ENCODE data around the gene B3GAT3. TPM values are rescaled to one million over a fixed set of nuclear protein-coding genes. Genes with fewer than 3 reads are reported as not detected.

The B3GAT3 gene
- total and polyA plus RNA-seq, 2 donors (not counting 3 experiments of a cell fraction or from before 2014, with no cell fraction given): 31.6 to 37.2 TPM

GRCh38 chr11:62608776-62609175 lies 13.0 kb downstream of the B3GAT3 start:
- Histone ChIP-seq H3K36me3 (ENCODE audit: control insufficient read depth in 2 of 2, extremely low read depth in 1 of 2, insufficient read depth in 2 of 2, low read length in 2 of 2) (peaks cover 0 to 13% of the 10 kb centered on the region in 2 experiments), H3K27me3 (ENCODE audit: control insufficient read depth in 2 of 2, insufficient read depth in 2 of 2, low read length in 2 of 2) (no peaks in the 10 kb centered on the region), H3K9me1 (replicated peaks; ENCODE audit: control insufficient read depth, extremely low read depth, insufficient read depth, low read length) (no peaks in the 10 kb centered on the region), H3K79me2 (ENCODE audit: control insufficient read depth, insufficient read depth, low read length) (peaks cover 14% of the 10 kb centered on the region), H2AFZ (ENCODE audit: low read depth, low read length) (no peak overlapping the region), H3K27ac (ENCODE audit: insufficient read depth, low read depth, low read length) (no peak overlapping the region), H3K9ac (replicated peaks; ENCODE audit: extremely low read depth, insufficient read depth, low read length) (no peak overlapping the region), H3K4me1 (ENCODE audit: control insufficient read depth, extremely low read depth, insufficient read depth, low read length) (peaks cover 22% of the 10 kb centered on the region), H3K4me3 (replicated peaks in 1 of 3; ENCODE audit: insufficient read depth in 1 of 3, low read depth in 1 of 3, low read length in 3 of 3) (no peak overlapping the region), H3K4me2 (ENCODE audit: insufficient read depth, low read length) (no peak overlapping the region), H4K20me1 (replicated peaks; ENCODE audit: control insufficient read depth, extremely low read depth, insufficient read depth, low read length) (no peaks in the 10 kb centered on the region), H3K9me3 (replicated peaks; ENCODE audit: control insufficient read depth, insufficient read depth, low read length) (no peaks in the 10 kb centered on the region)
- dilution Hi-C loops (cut with MboI; ENCODE audit: extremely low pct_ligation_motif_present, low sequenced_read_pairs) (no loop called here), intact Hi-C loops (cut with micrococcal nuclease) (no loop called here)
- ChIA-PET POLR2A (no interaction called here), CTCF (interaction anchor here (1.5 to 5.7 kb wide), 2 partner anchors 16 to 184 kb away, joined by 4 to 48 read pairs; partner anchors contain the start of gene TUT1)
- TF ChIP-seq GATA2 (IDR thresholded peaks at IDR 0.05; ENCODE audit: insufficient read depth, insufficient read length, low read depth, low read length) (no peak), JUN (IDR thresholded peaks at IDR 0.05; ENCODE audit: borderline replicate concordance, insufficient read depth, insufficient read length, low read depth) (no peak), EZH2 (IDR thresholded peaks at IDR 0.05; ENCODE audit: borderline replicate concordance, low read depth, low read length, severe bottlenecking) (no peak), MYC (IDR thresholded peaks at IDR 0.05; ENCODE audit: low read depth, low read length) (no peak), FOS (IDR thresholded peaks at IDR 0.05; ENCODE audit: borderline replicate concordance, insufficient read depth, low read length) (no peak), CTCF (IDR thresholded peaks at IDR 0.05; ENCODE audit: extremely low read depth in 1 of 2, insufficient read depth in 1 of 2, low read depth in 1 of 2, low read length in 2 of 2) (no peak), POLR2A (IDR thresholded peaks at IDR 0.05; ENCODE audit: low read depth, low read length) (no peak), POLR2AphosphoS5 (IDR thresholded peaks at IDR 0.05; ENCODE audit: insufficient read depth, low read depth, low read length) (no peak), MAX (IDR thresholded peaks at IDR 0.05; ENCODE audit: insufficient read depth, insufficient read length) (no peak)
- FAIRE-seq: no peak
- DNase-seq (ENCODE audit: low read depth, low spot score): no peak
- BruUV-seq (replicated peaks): no TSS peak

Data from endothelial cell of umbilical vein (primary cell).